Heart left ventricle (tissue), 16 donors: Measurements from ENCODE around the gene SULT1C4. TPM values are rescaled to one million over a fixed set of nuclear protein-coding genes. Genes with fewer than 3 reads are reported as not detected.

Experiments used
- ATAC-seq, 4 donors: fragments of 200-7000 bp; cut with Tn5 transposase; one replicate each; pipeline ENCODE4 v1.9.1; 2020 to 2022; ENCODE audit warnings: moderate library complexity in 4 of 4, mild to moderate bottlenecking in 3 of 4, moderate number of reproducible peaks in 1 of 4
- DNase-seq, 5 donors: peaks; one replicate each; pipeline ENCODE4 v3.0.0-alpha.2; 2020
- H3K27ac ChIP-seq, 12 donors: fragments of 200-600 bp; sonication (generic) in 4 of 12; one replicate each; pipeline versions ENCODE4 v1.5.0 to v1.8.0; 2016 to 2022; ENCODE audit warnings: mild to moderate bottlenecking in 2 of 12
- H3K27me3 ChIP-seq, 9 donors: fragments of 200-600 bp; sonication (generic) in 2 of 9; one replicate each; pipeline versions ENCODE4 v1.5.1 to v1.8.0; 2016 to 2022; ENCODE audit warnings: mild to moderate bottlenecking in 3 of 9
- H3K36me3 ChIP-seq, 9 donors: fragments of 200-600 bp; sonication (generic) in 2 of 9; one replicate each; pipeline versions ENCODE4 v1.5.0 to v1.8.0; 2018 to 2022; ENCODE audit warnings: mild to moderate bottlenecking in 2 of 9
- H3K4me1 ChIP-seq, 12 donors: fragments of 200-600 bp; sonication (generic) in 4 of 12; one replicate each; pipeline versions ENCODE4 v1.5.0 to v1.8.0; 2016 to 2022; ENCODE audit warnings: mild to moderate bottlenecking in 3 of 12
- H3K4me3 ChIP-seq, 12 donors: fragments of 200-600 bp; sonication (generic) in 4 of 12; one replicate each; pipeline versions ENCODE4 v1.5.0 to v1.8.0; 2017 to 2022; ENCODE audit warnings: mild to moderate bottlenecking in 9 of 12, moderate library complexity in 4 of 12
- H3K9me3 ChIP-seq, 12 donors: fragments of 200-600 bp; sonication (generic) in 4 of 12; one replicate each; pipeline versions ENCODE4 v1.5.0 to v1.8.0; 2016 to 2022; ENCODE audit warnings: mild to moderate bottlenecking in 1 of 12
- POLR2A ChIP-seq, 2 donors: fragments of 450-650 bp; IDR thresholded peaks; one replicate each; pipeline ENCODE4 v1.6.1; 2017; ENCODE audit warnings: antibody characterized with exemption in 2 of 2, mild to moderate bottlenecking in 2 of 2, moderate library complexity in 2 of 2
- WGBS, 4 donors: extraction: QIAGEN DNeasy Blood & Tissue Kit in 2 of 4; methylation state at CpG; one replicate each; pipeline versions ENCODE4 v1.1.5 to v1.1.7; 2013 to 2018; 5-methylcytosine and 5-hydroxymethylcytosine counted together
- intact Hi-C, 10 donors: fragments of 100-400 bp; cut with DNase I; formaldehyde crosslinking; loops; one replicate each; pipeline versions ENCODE4 v1.11.1 to v1.14.2; 2022
- polyA plus RNA-seq, 2 donors: library from polyadenylated mRNA; stranded (reverse); fragments of 200-250 nt; gene quantifications; one replicate each; pipeline ENCODE4 v1.2.3, GENCODE V29; 2013
- total RNA-seq, 9 donors: library from RNA; depleted of rRNA in 2 of 9; stranded (reverse); fragments of >200 nt in 2 of 9; fragmentation: NEBNext Ultra II Directional in 3 of 9; extraction: Animal tissue kit (Norgen Biotek cat#: 25700) in 3 of 9; gene quantifications; one replicate each; pipeline versions ENCODE4 v1.1.0 to v1.2.4, GENCODE V29; 2016 to 2023
- TF ChIP-seq, protein P1 (sequence below), 12 donors: fragments of 200-600 bp; sonication (generic) in 4 of 12; IDR thresholded peaks; one replicate each; pipeline versions ENCODE4 v1.5.0 to v1.8.0; 2018 to 2022; ENCODE audit warnings: antibody characterized with exemption in 12 of 12, mild to moderate bottlenecking in 5 of 12
- donor health status: ischemic (EF 13 %, LVEDD 7.1; RV severe dilation, severe dysfunction).
- donor health status: healthy with polysubstance abuse.
- donor health status: DM: no; HTN: yes; CAD: no.
- donor health status: DM: no; HTN: no; CAD: no.
- donor health status: ischemic (EF 25% LVEDD 6.9; RV normal size, moderate dysfunction).
- donor health status: ischemic (EF 25% LVEDD 5.7; RV mildly dilated, moderate dysfunction).
- donor health status: healthy.
- donor health status: DM: yes; HTN: yes; CAD: no.
- donor health status: ischemic (EF 35%, LVEDD 5.7; RV mildly dilated, moderate dysfunction).
- donor health status: nonischemic (EF 11% LVEDD 7.7; RV severe dilation, severe dysfunction).
- donor health status: DM: yes; HTN: yes; CAD: no.
- donor health status: PGD.
- donor health status: ischemic (EF 29% LVEDD 5.4; RV normal size, mild dysfunction).
- donor health status: nonischemic (EF 23%, LVEDD 6.1; RV moderate dilation, normal function).

Gene SULT1C4
- total and polyA plus RNA-seq, 11 donors: 0.95 to 5.5 (median 3.9) TPM

- 94 to 98% (median 96%) methylated on average over 3 of the region's 3 CpGs for WGBS, 4 donors
- TF ChIP-seq POLR2A (IDR thresholded peaks at IDR 0.05): no peak
- TF ChIP-seq, protein P1, sequence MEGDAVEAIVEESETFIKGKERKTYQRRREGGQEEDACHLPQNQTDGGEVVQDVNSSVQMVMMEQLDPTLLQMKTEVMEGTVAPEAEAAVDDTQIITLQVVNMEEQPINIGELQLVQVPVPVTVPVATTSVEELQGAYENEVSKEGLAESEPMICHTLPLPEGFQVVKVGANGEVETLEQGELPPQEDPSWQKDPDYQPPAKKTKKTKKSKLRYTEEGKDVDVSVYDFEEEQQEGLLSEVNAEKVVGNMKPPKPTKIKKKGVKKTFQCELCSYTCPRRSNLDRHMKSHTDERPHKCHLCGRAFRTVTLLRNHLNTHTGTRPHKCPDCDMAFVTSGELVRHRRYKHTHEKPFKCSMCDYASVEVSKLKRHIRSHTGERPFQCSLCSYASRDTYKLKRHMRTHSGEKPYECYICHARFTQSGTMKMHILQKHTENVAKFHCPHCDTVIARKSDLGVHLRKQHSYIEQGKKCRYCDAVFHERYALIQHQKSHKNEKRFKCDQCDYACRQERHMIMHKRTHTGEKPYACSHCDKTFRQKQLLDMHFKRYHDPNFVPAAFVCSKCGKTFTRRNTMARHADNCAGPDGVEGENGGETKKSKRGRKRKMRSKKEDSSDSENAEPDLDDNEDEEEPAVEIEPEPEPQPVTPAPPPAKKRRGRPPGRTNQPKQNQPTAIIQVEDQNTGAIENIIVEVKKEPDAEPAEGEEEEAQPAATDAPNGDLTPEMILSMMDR (IDR thresholded peaks at IDR 0.05): no peak
- ATAC-seq: no peak
- Histone ChIP-seq H3K4me3 (no peak overlapping the region), H3K36me3 (no peaks in the 10 kb centered on the region), H3K27me3 (no peaks in the 10 kb centered on the region), H3K4me1 (no peaks in the 10 kb centered on the region), H3K27ac (no peak overlapping the region), H3K9me3 (peaks cover 0 to 11% (median 0%) of the 10 kb centered on the region in 12 donors)
- no peak for DNase-seq
- intact Hi-C loops: no loop called here
Measured at GRCh38 chr2:108365656-108366055, 12.1 kb upstream of the SULT1C4 start.

GRCh38 chr2:108367014-108367413, 10.7 kb upstream of the SULT1C4 start:
- no peak for DNase-seq
- 91 to 97% (median 96%) methylated on average over 1 of the region's 1 CpG for WGBS, 4 donors
- H3K9me3 ChIP-seq: peaks cover 0 to 11% (median 0%) of the 10 kb centered on the region in 12 donors
- intact Hi-C loops: no loop called here
- no peaks in the 10 kb centered on the region for H3K4me1 ChIP-seq
- H3K4me3 ChIP-seq: no peak overlapping the region
- H3K27ac ChIP-seq: no peak overlapping the region
- no peak for TF ChIP-seq POLR2A (IDR thresholded peaks at IDR 0.05)
- TF ChIP-seq, protein P1 (IDR thresholded peaks at IDR 0.05): no peak
- no peaks in the 10 kb centered on the region for H3K36me3 ChIP-seq
- no peak for ATAC-seq
- H3K27me3 ChIP-seq: no peaks in the 10 kb centered on the region

DNA sequence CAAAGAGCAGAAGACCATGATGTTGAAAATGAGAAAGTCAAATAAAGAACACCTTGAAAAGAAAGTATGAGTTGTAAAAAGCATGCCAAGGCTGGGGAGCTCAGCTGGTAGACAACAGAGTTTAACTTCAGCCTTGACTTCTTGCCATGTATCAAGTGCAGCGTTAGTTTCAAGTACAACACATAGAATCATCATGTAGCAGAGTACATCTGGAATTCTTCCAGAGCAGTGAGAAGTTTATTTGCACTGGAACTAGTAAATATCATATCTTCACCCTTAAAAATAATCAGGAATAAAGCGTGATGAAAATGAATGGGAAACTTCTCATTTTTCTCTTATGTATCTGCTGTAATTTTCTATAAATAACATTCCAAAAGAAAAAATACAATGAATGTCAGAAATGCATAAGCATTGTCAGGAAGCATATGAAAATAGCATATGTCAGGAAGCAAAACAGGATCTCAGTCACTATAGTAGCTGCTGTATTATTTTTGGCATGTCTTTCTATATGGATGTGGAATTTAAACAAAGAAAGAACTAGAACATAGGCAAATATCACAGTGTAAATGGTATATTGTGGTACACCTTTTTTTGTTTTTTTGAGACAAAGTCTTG, 10.1 kb upstream of the SULT1C4 start:
- Histone ChIP-seq H3K4me3 (no peak overlapping the region), H3K27me3 (no peaks in the 10 kb centered on the region), H3K9me3 (peaks cover 0 to 11% (median 0%) of the 10 kb centered on the region in 12 donors), H3K4me1 (no peaks in the 10 kb centered on the region), H3K36me3 (no peaks in the 10 kb centered on the region), H3K27ac (no peak overlapping the region)
- TF ChIP-seq, protein P1 (IDR thresholded peaks at IDR 0.05): no peak
- TF ChIP-seq POLR2A (IDR thresholded peaks at IDR 0.05): no peak
- no peak for DNase-seq
- WGBS, 4 donors: 26 to 34% (median 28%) methylated on average over 2 of the region's 2 CpGs
- no peak for ATAC-seq
- intact Hi-C loops: no loop called here

GRCh38 chr2:108369153-108369552, 8.6 kb upstream of the SULT1C4 start:
- ATAC-seq (no peak), DNase-seq (no peak)
- H3K4me1 ChIP-seq: no peaks in the 10 kb centered on the region
- peaks cover 0 to 11% (median 0%) of the 10 kb centered on the region in 12 donors for H3K9me3 ChIP-seq
- H3K27ac ChIP-seq: no peak overlapping the region
- intact Hi-C loops: no loop called here
- no peaks in the 10 kb centered on the region for H3K27me3 ChIP-seq
- H3K4me3 ChIP-seq: no peak overlapping the region
- no peak for TF ChIP-seq POLR2A (IDR thresholded peaks at IDR 0.05)
- TF ChIP-seq, protein P1 (IDR thresholded peaks at IDR 0.05): no peak
- 86 to 96% (median 88%) methylated on average over 2 of the region's 2 CpGs for WGBS, 4 donors
- H3K36me3 ChIP-seq: no peaks in the 10 kb centered on the region
